Measurements from ENCODE around the gene OPCML. TPM values are rescaled to one million over a fixed set of nuclear protein-coding genes. Genes with fewer than 3 reads are reported as not detected.

OPCML gene
- total RNA-seq, 1 experiment from 2014 or later = 0.94 TPM

GRCh38 chr11:133202816-133203215 is 329.5 kb downstream of the OPCML start:
- no peaks in the 10 kb centered on the region for H3K79me1 ChIP-seq (ENCODE audit: insufficient read depth, low read depth, low read length, poor library complexity, severe bottlenecking)
- H4K91ac ChIP-seq (ENCODE audit: insufficient read length, low read depth, low read length) = no peak overlapping the region
- Mint-ChIP-seq H3K4me3 (no peak overlapping the region), H3K27me3 (ENCODE audit: low read depth) (no peaks in the 10 kb centered on the region), H3K9me3 (peaks cover 0 to 2% of the 10 kb centered on the region in 2 experiments; a peak in 3 of 5 replicates), H3K27ac (no peak overlapping the region), H3K36me3 (ENCODE audit: insufficient read depth in 1 of 3, low read depth in 3 of 3) (no peaks in the 10 kb centered on the region), H3K4me1 (no peaks in the 10 kb centered on the region)
- no peak overlapping the region for H3T11ph ChIP-seq (ENCODE audit: low read length)
- no peak overlapping the region for H3K9ac ChIP-seq (ENCODE audit: extremely low read depth, insufficient read length, low read length)
- H3K18ac ChIP-seq (ENCODE audit: insufficient read length, low read depth, low read length) = no peak overlapping the region
- no peak overlapping the region for H4K8ac ChIP-seq (replicated peaks; ENCODE audit: insufficient read length, low read depth, low read length)
- H3K27ac ChIP-seq (ENCODE audit: insufficient read length, low read depth, low read length) = no peak overlapping the region
- DNase-seq = no peak
- H3K4ac ChIP-seq (ENCODE audit: low read depth, low read length) = no peak overlapping the region
- H3K9me3 ChIP-seq (ENCODE audit: control insufficient read depth, low read depth, low read length) = no peaks in the 10 kb centered on the region
- H2BK12ac ChIP-seq (ENCODE audit: insufficient read length, low read depth, low read length) = no peak overlapping the region
- no peak overlapping the region for H2AK5ac ChIP-seq (ENCODE audit: insufficient read length, low read length)
- no peaks in the 10 kb centered on the region for H3K4me1 ChIP-seq (ENCODE audit: insufficient read depth, low read length)
- H2BK20ac ChIP-seq (ENCODE audit: low read depth, low read length, poor library complexity, severe bottlenecking) = no peak overlapping the region
- no peak overlapping the region for H4K5ac ChIP-seq (ENCODE audit: insufficient read length, low read depth, low read length)
- H2BK5ac ChIP-seq (ENCODE audit: insufficient read length, low read length) = no peak overlapping the region
- H3K56ac ChIP-seq (ENCODE audit: insufficient read length, low read depth, low read length) = no peak overlapping the region
- H3K27me3 ChIP-seq (ENCODE audit: insufficient read depth, low read length) = no peaks in the 10 kb centered on the region
- H3K14ac ChIP-seq (ENCODE audit: insufficient read depth, low read length) = no peak overlapping the region
- H2BK120ac ChIP-seq (ENCODE audit: low read depth, low read length, poor library complexity, severe bottlenecking) = no peak overlapping the region
- no peak overlapping the region for H3K4me2 ChIP-seq (ENCODE audit: insufficient read depth, insufficient read length, low read length)
- H3K23ac ChIP-seq (ENCODE audit: insufficient read length, low read depth, low read length) = no peak overlapping the region
- no peaks in the 10 kb centered on the region for H3K79me2 ChIP-seq (ENCODE audit: insufficient read depth, low read length)
- no CpG with 5 or more reads among the region's 8 CpGs for WGBS (ENCODE audit: extremely low coverage, insufficient read length, low lambda C conversion rate)
- H3K23me2 ChIP-seq (ENCODE audit: insufficient read length, low read depth, low read length, poor library complexity, severe bottlenecking) = no peaks in the 10 kb centered on the region
- H2BK15ac ChIP-seq (ENCODE audit: low read depth, low read length) = no peak overlapping the region
- H2AFZ ChIP-seq (ENCODE audit: low read length) = no peak overlapping the region
- TF ChIP-seq CTCF (conservative IDR thresholded peaks at IDR 0.05) = no peak
- H4K20me1 ChIP-seq (ENCODE audit: control insufficient read depth, insufficient read depth, insufficient read length) = no peaks in the 10 kb centered on the region

Data from H9 (cell line).